GM12801 (cell line): ENCODE data around the gene MTPN.

Experiments used
- TF ChIP-seq, protein P1 (sequence below): IDR thresholded peaks from one replicate; pipeline ENCODE4 v1.5.1; 2011; ENCODE audit warnings: control low read depth; ENCODE audit not compliant: insufficient read length; ENCODE audit errors: extremely low read depth

Gene MTPN

DNA sequence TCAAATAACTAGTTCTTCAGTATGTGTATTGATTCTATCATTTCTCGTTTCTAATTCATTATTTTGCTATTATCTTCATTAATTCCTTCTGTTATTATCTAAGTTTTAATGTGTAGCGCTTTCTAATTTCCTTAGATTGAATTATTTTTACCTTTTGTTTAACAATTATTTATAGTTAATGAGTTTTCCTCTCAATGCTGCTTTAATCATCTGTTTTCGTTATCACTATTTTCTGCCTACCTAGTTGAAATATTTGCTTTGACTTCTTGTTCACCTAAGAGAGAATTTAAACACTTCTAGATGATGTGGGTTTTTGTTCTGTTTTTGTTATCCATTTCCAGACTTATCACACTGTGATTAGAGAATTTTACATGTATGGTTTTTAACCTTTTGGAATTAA is 37.5 kb upstream of the MTPN start:
- TF ChIP-seq, protein P1, sequence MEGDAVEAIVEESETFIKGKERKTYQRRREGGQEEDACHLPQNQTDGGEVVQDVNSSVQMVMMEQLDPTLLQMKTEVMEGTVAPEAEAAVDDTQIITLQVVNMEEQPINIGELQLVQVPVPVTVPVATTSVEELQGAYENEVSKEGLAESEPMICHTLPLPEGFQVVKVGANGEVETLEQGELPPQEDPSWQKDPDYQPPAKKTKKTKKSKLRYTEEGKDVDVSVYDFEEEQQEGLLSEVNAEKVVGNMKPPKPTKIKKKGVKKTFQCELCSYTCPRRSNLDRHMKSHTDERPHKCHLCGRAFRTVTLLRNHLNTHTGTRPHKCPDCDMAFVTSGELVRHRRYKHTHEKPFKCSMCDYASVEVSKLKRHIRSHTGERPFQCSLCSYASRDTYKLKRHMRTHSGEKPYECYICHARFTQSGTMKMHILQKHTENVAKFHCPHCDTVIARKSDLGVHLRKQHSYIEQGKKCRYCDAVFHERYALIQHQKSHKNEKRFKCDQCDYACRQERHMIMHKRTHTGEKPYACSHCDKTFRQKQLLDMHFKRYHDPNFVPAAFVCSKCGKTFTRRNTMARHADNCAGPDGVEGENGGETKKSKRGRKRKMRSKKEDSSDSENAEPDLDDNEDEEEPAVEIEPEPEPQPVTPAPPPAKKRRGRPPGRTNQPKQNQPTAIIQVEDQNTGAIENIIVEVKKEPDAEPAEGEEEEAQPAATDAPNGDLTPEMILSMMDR: no peak

DNA sequence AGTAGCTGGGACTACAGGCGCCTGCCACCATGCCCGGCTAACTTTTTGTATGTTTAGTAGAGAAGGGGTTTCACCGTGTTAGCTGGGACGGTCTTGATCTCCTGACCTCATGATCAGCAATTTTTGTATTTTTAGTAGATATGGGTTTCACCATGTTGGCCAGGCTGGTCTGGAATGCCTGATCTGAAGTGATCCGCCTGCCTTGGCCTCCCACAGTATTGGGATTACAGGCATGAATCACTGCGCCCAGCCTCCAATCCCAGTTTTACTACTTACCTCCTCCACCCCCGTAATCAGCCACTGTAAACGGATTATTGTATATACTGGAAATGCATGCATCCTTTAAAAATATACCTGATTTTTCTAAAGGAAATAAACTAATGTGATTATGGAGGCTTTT is 35.1 kb upstream of the MTPN start:
- TF ChIP-seq, protein P1: no peak

DNA sequence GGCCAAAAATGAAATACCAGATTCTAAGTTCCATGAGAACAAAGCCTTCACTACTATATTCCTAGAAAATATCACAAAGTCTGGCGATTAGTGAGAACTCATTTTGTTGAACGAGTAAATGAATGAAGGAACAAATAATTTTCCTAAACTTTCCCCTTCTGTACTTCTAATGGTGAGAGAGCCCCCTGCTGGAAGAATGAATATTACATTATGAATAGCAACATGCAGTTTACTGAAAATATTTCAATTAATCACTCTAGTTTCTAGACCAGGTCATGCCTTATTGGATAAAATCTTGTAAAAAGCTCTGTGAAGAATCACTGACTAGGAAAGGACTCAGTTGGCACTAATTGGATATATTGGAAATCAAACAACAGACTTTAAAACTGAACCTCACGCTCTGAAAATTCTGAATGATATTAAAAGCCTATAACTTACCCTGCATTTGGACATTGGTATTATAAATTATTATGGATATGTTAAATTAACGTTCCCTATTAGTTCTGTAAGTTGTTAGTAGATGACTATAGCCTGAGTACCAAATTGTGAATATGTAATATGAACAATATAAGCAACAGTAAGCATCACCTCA is 32.4 kb upstream of the MTPN start:
- TF ChIP-seq, protein P1: no peak

DNA sequence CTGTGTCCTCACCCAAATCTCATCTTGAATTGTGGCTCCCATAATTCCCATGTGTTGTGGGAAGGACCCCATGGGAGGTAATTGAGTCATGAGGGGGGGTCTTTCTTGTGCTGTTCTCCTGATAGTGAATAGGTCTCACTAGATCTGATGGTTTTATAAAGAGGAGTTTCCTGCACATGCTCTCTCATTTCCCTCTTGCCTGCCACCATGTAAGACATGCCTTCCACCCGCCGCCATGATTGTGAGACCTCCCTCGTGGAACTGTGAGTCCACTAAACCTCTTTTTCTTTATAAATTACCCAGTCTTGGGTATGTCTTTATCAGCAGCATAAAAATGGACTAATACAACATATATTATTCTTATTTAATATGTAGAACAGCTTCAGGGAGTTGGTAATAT is 29.0 kb upstream of the MTPN start:
- TF ChIP-seq, protein P1: no peak

DNA sequence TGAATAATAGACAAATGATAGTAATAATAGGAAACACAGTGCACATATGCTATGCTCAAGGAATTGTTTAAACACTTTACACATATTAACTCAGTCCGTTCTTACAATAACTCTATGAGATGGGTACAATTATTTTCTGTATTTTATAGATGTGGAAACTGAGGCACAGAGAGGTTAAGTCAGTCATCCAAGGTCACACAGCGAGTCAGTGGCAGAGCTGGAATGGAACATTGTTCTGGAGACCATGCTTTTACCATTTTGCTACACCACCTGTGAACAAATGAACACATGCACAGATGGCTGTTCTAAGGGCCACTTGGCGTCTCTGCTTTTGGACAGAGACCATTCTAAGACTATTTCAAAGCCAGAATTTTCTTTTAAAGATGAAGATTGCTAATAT is 26.9 kb upstream of the MTPN start:
- TF ChIP-seq, protein P1: no peak

DNA sequence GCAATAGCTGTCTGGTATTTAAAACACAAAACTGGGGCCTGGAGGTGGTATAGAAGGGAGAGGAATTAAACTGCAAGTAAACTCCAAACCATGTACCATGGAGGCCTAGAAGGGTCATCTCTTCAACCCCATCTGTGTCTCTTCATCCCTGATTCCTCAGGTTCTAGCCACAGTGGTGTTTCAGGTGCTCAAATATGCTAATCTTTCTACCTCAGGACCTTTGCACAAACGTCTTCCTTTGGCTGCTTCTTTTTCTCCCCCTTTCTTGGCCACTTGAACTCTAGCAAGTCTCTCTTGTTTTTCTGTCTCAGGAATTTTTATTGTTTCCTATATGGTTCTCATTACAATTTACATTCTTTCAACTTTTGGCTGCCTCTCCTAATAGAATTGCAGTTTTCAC is 25.6 kb upstream of the MTPN start:
- TF ChIP-seq, protein P1: no peak

DNA sequence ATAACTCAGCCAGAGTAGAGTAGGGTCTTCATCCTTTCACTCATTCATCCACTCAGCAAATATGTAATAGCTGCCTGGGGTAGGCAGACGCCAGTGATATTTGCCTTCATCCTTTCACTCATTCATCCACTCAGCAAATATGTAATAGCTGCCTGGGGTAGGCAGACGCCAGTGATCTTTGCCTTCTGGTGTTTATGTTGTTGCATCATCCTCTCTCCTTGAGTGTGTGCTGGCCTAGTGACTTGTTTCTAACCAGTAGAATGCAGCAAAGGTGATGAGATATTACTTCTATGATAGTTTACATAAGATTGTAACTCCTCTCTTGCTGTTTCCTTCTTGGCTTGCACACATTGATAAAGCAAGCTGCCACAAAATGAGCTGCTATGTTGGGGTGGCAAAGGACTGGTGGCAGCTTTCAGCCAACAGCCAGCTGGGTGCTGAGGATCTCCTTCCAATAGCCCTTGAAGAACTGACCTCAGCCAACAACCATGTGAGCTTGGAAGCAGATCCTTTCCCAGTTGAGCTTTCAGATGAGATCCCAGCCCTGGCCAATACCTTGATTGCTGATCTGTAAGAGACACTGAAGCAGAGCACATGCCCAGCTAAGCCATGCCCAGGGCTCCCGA is 23.2 kb upstream of the MTPN start:
- TF ChIP-seq, protein P1: no peak
